Calu3 (cell line): ENCODE measurements around the gene ARF3. TPM values are rescaled to one million over a fixed set of nuclear protein-coding genes. Genes with fewer than 3 reads are reported as not detected.

Experiments used
- BruUV-seq: library from RNA; stranded (reverse); fragments of 400-500 nt; replicated peaks from 2 replicates; lab custom pipeline; 2021; lab: Mats Ljungman, UMichigan
- CTCF ChIA-PET: fragments of 300-600 bp; sonication (Branson Sonifier 250); formaldehyde crosslinking; loops from one replicate; lab custom pipeline; 2022; ENCODE audit warnings: antibody characterized with exemption; lab: Charles Lee
- DNase-seq: peaks from one replicate; pipeline ENCODE4 v3.0.0; 2022
- H3K27ac Mint-ChIP-seq: one replicate; pipeline ENCODE4 v1.8.0; 2022; ENCODE audit warnings: mixed read lengths; ENCODE audit not compliant: unreplicated experiment
- H3K27me3 Mint-ChIP-seq: one replicate; pipeline ENCODE4 v1.8.0; 2022; ENCODE audit warnings: mixed read lengths; ENCODE audit not compliant: unreplicated experiment
- H3K36me3 Mint-ChIP-seq: one replicate; pipeline ENCODE4 v1.8.0; 2022; ENCODE audit warnings: mild to moderate bottlenecking, moderate library complexity, mixed read lengths; ENCODE audit not compliant: insufficient read depth, unreplicated experiment
- H3K4me1 Mint-ChIP-seq: one replicate; pipeline ENCODE4 v1.8.0; 2022; ENCODE audit warnings: mild to moderate bottlenecking, low read depth, mixed read lengths; ENCODE audit not compliant: unreplicated experiment
- H3K4me3 Mint-ChIP-seq: one replicate; pipeline ENCODE4 v1.8.0; 2022; ENCODE audit warnings: mild to moderate bottlenecking, low read depth, moderate library complexity, mixed read lengths; ENCODE audit not compliant: unreplicated experiment
- H3K9me3 Mint-ChIP-seq: one replicate; pipeline ENCODE4 v1.8.0; 2022; ENCODE audit warnings: low read depth, mixed read lengths; ENCODE audit not compliant: unreplicated experiment
- CTCF ChIP-seq: fragments of 200-600 bp; IDR thresholded peaks from one replicate; pipeline ENCODE4 v1.8.0; 2022; ENCODE audit warnings: antibody characterized with exemption; ENCODE audit not compliant: unreplicated experiment
- intact Hi-C: fragments of 100-400 bp; cut with micrococcal nuclease; formaldehyde crosslinking; loops from one replicate; pipeline ENCODE4 v1.10.0; 2022; ENCODE audit not compliant: unreplicated experiment
- total RNA-seq: library from RNA; stranded (reverse); gene quantifications from 2 replicates; pipeline ENCODE4 v1.2.3, GENCODE V29; 2022

ARF3 gene
- total RNA-seq, 1 experiment from 2014 or later = 142 TPM

GRCh38 chr12:48934312-48934706, 23.0 kb downstream of the ARF3 start:
- no peaks in the 10 kb centered on the region for H3K27me3 Mint-ChIP-seq
- H3K9me3 Mint-ChIP-seq = no peaks in the 10 kb centered on the region
- intact Hi-C loops = no loop called here
- DNase-seq = no peak
- CTCF ChIA-PET = no interaction called here
- H3K36me3 Mint-ChIP-seq = peaks cover 43% of the 10 kb centered on the region
- no peak for TF ChIP-seq CTCF
- H3K4me1 Mint-ChIP-seq = no peaks in the 10 kb centered on the region
- H3K27ac Mint-ChIP-seq = no peak overlapping the region
- no peak overlapping the region for H3K4me3 Mint-ChIP-seq
- BruUV-seq = no TSS peak

- H3K27ac Mint-ChIP-seq = no peak overlapping the region
- no peaks in the 10 kb centered on the region for H3K27me3 Mint-ChIP-seq
- no TSS peak for BruUV-seq
- no peaks in the 10 kb centered on the region for H3K9me3 Mint-ChIP-seq
- no peak for DNase-seq
- CTCF ChIA-PET = interaction anchor here (0.7 kb wide), 1 partner anchor 13 kb away, joined by 7 read pairs; no protein-coding TSS in a partner anchor
- no peak overlapping the region for H3K4me3 Mint-ChIP-seq
- no peak for TF ChIP-seq CTCF
- intact Hi-C loops = no loop called here
- H3K4me1 Mint-ChIP-seq = no peaks in the 10 kb centered on the region
- H3K36me3 Mint-ChIP-seq = peaks cover 44% of the 10 kb centered on the region
Observed at GRCh38 chr12:48933664-48934311, 23.5 kb downstream of the ARF3 start.

GRCh38 chr12:48932878-48933277, 24.4 kb downstream of the ARF3 start:
- H3K27me3 Mint-ChIP-seq = no peaks in the 10 kb centered on the region
- peaks cover 50% of the 10 kb centered on the region for H3K36me3 Mint-ChIP-seq
- intact Hi-C loops = no loop called here

GRCh38 chr12:48930475-48930874, 26.8 kb downstream of the ARF3 start:
- H3K36me3 Mint-ChIP-seq = peaks cover 67% of the 10 kb centered on the region

More at GRCh38 chr12:48932878-48933277, 24.4 kb downstream of the ARF3 start:
- Mint-ChIP-seq H3K4me1 (no peaks in the 10 kb centered on the region), H3K4me3 (no peak overlapping the region), H3K27ac (no peak overlapping the region), H3K9me3 (no peaks in the 10 kb centered on the region)
- no peak for DNase-seq
- CTCF ChIA-PET = interaction anchor here (0.7 kb wide), 1 partner anchor 12 kb away, joined by 7 read pairs; no protein-coding TSS in a partner anchor
- no TSS peak for BruUV-seq
- no peak for TF ChIP-seq CTCF

More at GRCh38 chr12:48930475-48930874, 26.8 kb downstream of the ARF3 start:
- no peak overlapping the region for H3K27ac Mint-ChIP-seq
- intact Hi-C loops = no loop called here
- no peaks in the 10 kb centered on the region for H3K4me1 Mint-ChIP-seq
- BruUV-seq = no TSS peak
- TF ChIP-seq CTCF = no peak
- no peaks in the 10 kb centered on the region for H3K27me3 Mint-ChIP-seq
- no peak overlapping the region for H3K4me3 Mint-ChIP-seq
- DNase-seq = no peak
- CTCF ChIA-PET = no interaction called here
- H3K9me3 Mint-ChIP-seq = no peaks in the 10 kb centered on the region
